ENCODE results near the gene C1GALT1.
A peak's percentile ranks its signal among the peaks of the same experiment; 100 is the strongest.

C1GALT1 gene

DNA sequence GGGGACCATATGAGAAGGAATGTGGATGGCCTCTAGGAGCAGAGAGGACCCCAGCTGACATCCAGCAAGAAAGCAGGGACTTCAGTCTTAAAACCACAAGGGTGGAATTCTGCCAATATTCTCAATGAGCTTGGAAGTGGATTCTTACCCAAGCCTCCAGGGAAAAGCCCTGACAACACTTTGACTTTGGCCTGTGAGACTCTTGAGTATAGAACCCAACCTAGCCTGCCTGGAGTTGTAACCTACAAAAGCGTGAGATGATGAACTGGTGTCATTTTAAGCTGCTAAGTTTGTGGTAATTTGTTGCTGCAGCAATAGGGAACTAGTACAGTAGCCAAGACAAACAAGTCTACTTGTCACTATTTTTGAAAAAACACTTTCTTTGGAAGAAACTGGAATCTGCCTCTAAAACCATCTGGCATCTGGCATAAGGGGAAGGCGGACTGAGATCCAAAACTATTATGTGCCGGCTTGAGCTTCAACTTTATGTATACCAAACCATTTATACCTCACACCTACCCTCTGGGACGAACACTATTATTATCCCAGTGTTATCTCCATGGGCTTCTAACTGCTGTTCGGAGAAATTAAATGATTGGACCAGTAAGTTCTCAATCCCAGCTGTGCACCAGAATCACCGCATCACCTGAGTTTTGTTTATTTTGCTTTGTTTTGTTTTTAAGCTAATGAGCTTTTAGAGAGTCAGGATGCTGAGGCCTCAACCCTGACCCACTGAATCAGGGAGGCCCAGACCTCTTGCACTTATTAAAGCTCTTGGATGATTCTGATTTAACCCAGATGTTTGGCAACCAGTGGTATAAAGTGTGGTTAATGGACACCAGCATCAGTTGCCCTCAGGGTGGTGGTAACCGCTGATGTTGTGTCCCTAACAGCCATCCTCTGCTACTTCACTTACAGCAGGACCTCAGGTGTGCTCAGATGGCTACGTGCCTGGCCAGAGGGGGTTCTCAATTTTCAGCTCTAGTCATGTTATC, 83.0 kb downstream of the C1GALT1 start:
- no peak for FAIRE-seq
- no peak for DNase-seq (ENCODE audit: insufficient read length, low spot score)

DNA sequence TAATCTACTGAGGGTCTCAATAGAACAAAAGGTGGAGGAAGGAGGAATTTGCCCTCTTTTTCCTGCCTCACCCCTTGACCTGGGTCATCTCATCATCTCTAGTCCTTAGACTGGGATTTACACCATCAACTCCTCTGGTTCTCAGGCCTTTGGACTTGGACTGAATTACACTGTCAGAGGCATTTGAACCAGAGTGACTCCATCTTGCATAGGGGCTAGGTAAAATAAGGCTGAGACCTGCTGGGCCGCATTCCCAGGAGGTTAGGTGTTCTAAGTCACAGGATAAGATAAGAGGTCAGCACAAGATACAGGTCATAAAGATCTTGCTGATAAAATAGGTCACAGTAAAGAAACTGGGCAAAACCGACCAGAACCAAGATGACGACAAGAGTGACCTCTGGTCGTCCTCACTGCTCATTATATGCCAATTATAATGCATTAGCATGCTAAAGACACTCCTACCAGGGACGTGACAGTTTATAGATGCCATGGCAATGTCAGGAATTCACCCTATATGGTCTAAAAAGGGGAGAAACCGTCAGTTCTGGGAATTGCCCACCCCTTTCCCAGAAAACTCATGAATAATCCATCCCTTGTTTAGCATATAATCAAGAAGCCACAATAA, 84.0 kb downstream of the C1GALT1 start:
- DNase-seq (ENCODE audit: insufficient read length, low spot score) (no peak), FAIRE-seq (no peak)

DNA sequence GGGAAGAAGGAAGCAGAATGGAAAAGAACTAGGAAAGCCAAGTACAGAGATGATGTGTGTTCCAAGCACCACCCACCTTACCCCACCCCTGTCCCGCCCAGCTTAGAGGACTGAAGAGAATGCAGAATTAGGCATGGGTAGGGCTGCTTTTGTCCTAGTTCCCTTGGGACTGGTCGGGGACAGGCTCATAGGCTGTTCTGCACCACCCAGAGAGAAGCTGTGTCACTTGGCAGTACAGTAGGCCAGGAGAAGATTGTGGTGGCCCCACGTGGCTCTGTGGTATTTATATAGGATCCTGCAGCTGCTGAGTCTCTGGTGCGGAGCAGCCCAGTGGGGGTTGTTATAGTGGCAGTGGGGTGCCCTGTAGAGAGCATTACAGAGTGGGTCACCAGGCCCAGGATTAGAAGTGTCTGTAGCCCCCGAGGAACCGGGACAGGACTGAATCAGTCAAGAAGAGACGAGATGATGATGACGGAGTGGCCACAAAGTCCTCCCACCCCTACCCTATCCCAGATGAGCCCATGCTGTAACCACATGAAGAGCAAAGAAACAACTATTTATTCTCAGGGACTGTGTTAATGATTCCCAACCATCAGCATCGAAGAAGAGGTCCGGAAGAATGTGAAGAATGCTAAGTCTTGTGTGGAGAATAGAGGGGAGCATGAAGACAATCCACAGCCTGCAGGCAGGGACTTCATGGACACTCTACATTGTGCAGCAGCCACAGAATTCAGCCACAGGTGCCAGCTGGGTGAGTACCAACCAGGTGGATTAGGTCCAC, 88.9 kb downstream of the C1GALT1 start:
- FAIRE-seq (no peak), DNase-seq (ENCODE audit: insufficient read length, low spot score) (no peak)

DNA sequence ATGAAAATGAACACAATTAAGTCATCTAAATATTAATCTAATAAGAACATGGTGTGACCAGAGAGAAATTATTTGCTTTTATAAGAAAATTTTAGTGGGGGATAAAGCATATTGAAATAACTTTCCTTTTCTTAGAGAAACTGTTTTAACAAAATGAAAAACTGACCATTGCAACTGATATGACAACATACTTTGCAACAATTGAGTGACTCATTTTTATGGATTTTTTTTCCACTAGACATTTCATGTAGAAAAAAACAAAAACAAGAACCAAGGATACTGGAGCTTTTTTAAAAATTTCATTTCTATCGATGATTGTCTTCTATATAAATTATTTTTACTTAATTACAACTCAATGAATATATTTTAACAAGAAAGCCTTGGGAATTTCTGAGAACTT, 90.0 kb downstream of the C1GALT1 start:
- DNase-seq (ENCODE audit: insufficient read length, low spot score) (no peak), FAIRE-seq (no peak)

DNA sequence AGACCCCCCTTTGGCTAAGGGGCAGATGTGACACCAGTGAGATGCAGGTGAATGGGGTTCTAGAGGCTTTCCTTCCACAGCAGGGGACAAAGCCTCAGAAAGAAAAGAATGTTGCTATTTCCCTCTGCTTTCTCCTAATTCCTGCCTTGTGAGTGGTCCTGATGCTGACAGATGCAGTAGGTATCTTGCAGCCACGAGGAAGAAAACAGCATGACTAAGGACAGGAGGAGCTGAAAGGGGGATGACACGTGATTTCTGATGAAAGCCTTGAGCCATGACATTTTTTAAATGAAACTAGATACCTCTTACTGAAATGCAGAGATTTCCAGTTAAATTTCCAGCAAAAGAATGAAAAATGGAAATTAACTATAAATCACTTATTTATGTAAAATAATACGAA, 92.4 kb downstream of the C1GALT1 start:
- DNase-seq (ENCODE audit: insufficient read length, low spot score) (no peak), FAIRE-seq (peak; percentile 36)

DNA sequence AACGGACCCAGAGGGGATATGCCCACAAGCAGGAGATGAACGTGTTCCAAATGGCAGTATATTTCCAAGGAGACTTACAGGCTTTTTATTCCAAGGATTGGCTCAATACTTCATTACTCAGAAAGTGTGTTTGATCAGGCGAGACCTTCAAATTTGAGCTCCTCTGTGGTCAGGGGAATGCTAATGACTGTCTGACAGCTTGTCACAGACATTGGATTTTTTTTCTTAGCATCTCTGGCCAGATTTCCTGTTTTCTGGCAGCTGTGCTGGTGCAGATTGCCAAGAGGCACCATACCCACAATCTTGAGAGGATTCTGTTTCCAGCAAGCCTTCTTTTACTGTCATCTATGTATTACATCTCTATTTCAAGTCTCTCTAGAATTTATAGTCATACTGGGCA, 93.8 kb downstream of the C1GALT1 start:
- no peak for FAIRE-seq
- no peak for DNase-seq (ENCODE audit: insufficient read length, low spot score)

DNA sequence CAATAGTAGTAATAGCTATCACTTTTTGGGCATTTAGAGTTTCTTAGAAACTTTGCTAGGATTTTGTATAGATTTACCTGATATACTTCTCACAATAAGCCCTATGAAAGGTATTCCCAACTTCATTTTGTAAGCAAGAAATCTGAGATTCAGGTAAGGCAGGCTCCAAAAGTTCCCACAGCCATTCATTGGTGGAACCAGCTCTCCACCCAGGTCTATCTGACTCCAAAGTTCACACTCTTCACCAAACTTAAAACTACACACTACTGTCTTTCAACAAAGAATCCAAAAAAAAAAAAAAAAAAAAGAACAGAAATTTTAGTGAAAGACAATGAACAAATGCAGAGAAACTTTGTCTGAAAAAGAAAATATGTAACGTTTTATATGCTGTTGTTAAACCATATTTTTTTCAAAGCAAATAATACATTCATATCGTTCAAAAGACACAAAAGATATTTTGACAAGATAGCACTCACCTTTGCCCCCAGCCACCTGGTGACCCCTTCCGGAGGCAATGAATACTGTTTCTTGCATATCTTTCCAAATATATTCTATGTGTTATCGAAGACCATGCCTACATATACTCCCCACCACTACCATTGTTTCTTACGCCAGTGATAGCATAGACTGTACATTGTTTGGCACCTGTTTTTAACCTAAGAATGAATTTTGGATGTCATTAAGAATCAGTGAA, 108.2 kb downstream of the C1GALT1 start:
- FAIRE-seq (no peak), DNase-seq (ENCODE audit: insufficient read length, low spot score) (no peak)

DNA sequence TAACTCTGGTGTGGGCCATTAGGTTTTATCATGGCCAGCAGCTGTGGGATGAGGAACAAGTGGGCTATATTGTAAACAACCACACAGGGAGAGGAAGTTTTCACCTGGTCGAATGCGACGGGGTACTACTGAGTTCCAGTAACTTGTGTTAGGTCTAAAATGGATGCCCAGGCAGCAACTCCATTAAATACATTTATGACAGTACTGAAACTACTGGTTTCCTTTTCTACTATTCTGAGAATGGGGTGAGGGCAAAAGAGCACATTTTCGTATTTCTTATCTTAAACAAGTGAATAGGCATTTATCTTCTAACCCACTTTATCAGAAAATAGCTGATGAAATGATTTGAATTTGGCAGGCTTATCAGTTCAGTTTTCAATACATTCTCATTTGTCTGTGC, 109.7 kb downstream of the C1GALT1 start:
- FAIRE-seq (no peak), DNase-seq (ENCODE audit: insufficient read length, low spot score) (no peak)

DNA sequence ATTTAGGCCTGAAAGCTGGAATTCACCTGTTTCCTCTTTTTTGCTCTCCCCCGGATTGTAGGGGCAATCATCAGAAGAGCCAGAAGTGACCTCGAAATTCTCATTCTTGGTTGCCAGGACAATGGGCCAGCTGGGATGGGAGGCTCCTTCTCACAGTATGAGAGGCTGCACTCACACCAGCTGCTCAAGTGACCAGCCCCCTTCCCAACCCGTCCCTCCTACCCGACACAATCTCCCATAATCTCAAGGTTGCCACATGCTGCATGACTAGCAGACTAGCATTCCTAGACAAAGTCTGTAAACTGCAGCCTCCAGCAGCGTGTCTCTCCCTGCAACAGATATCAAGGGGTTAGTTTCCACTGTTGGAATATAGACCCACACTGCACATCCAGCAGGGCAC, 110.3 kb downstream of the C1GALT1 start:
- no peak for FAIRE-seq
- no peak for DNase-seq (ENCODE audit: insufficient read length, low spot score)

DNA sequence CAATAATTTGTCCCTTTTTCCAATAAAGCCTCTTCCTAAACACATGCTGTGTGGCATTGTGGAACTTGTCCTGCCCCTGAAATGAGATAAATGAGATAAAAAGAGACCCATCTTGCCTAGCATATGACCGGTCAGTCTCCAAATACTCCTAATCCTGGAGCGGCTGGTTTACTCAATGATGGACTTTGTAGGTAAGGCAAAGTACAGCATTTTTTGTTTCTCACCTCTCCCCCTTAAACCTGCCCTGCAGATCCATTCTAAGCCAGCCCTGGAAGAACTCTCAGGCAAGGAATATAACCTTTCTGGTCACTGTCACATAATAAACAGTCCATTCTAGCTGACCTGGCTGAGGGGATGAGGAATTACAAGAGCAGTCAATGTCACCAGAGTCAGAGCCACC, 110.7 kb downstream of the C1GALT1 start:
- FAIRE-seq (peak; percentile 48), DNase-seq (ENCODE audit: insufficient read length, low spot score) (no peak)

DNA sequence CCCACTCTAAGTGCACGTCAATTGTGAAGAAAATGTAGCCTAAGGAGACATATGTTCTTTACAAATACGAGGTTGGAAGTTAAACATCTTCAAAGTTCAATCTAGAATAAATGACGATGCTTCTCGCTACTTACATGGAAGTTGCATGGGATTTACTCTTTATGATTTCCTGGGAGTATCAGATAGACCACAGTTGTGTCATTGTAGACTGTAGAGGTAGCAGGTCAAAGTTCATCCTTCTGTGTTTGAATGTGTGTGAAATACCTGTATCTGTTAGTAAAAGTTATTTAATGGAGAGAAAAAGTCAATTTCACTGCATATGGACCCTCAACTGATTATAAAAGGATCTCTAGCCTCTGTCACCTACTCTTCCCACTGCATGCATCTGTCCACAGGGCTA, 112.6 kb downstream of the C1GALT1 start:
- FAIRE-seq (no peak), DNase-seq (ENCODE audit: insufficient read length, low spot score) (no peak)
